GM12878 (cell line): Measurements from ENCODE around the gene HACD3. TPM values are rescaled to one million over a fixed set of nuclear protein-coding genes. Genes with fewer than 3 reads are reported as not detected.
"Not testable (repeated sequence)": the region's sequence is repeated elsewhere in the genome, so short reads cannot be mapped to it uniquely, and the experiment has no call there.

Source experiments
- ATAC-seq: fragments of 200-7000 bp; cut with Tn5 transposase; 3 replicates; pipeline ENCODE4 v1.9.1; 2020; ENCODE audit warnings: mild to moderate bottlenecking, moderate library complexity
- BruUV-seq: library from RNA; stranded (reverse); fragments of 400-500 nt; replicated peaks from 2 replicates; lab custom pipeline; 2021; lab: Mats Ljungman, UMichigan
- CTCF ChIA-PET: fragments of 300-600 bp; sonication (Branson Sonifier 250); formaldehyde crosslinking; extraction: SDS; loops from one replicate; lab custom pipeline; 2021; ENCODE audit warnings: inconsistent platforms; lab: Yijun Ruan, JAX
- POLR2A ChIA-PET: fragments of 350-600 bp; formaldehyde crosslinking; extraction: SDS; loops from one replicate; lab custom pipeline; 2021; ENCODE audit warnings: inconsistent platforms; lab: Charles Lee
- RAD21 ChIA-PET: fragments of 300-600 bp; sonication (Branson Sonifier 250); formaldehyde crosslinking; loops from one replicate; lab custom pipeline; 2023; ENCODE audit warnings: antibody characterized with exemption; ENCODE audit not compliant: unreplicated experiment; lab: Charles Lee
- SMC1A ChIA-PET: fragments of 300-600 bp; sonication (Branson Sonifier 250); formaldehyde crosslinking; loops from one replicate; lab custom pipeline; 2023; ENCODE audit not compliant: unreplicated experiment, uncharacterized antibody; lab: Charles Lee
- DNase-seq: peaks from one replicate; pipeline ENCODE4 v3.0.0-alpha.2; 2011; ENCODE audit warnings: low read depth, low spot score
- FAIRE-seq: peaks from 3 replicates; lab custom pipeline; 2011; peaks lifted over from hg19 to GRCh38; lab: Jason Lieb, UNC
- H2AFZ ChIP-seq: 2 replicates; pipeline ENCODE4 v1.6.0; 2011; ENCODE audit warnings: low read depth, low read length, control low read depth; ENCODE audit not compliant: control insufficient read depth
- H3K27ac ChIP-seq: 2 replicates; pipeline ENCODE4 v1.5.1; 2011; ENCODE audit warnings: control low read depth; ENCODE audit not compliant: control insufficient read depth, insufficient read depth
- H3K27me3 ChIP-seq, 2 experiments: replicated peaks in 1 of 2; 2 replicates each; pipeline versions ENCODE4 v1.6.0 to v1.6.1; 2011; ENCODE audit warnings: low read length in 1 of 2; ENCODE audit not compliant: control insufficient read depth in 2 of 2, insufficient read depth in 2 of 2
- H3K36me3 ChIP-seq, 2 experiments: 2 replicates each; pipeline ENCODE4 v1.5.1; 2011; ENCODE audit warnings: low read length in 1 of 2; ENCODE audit not compliant: control insufficient read depth in 2 of 2, insufficient read depth in 2 of 2
- H3K4me1 ChIP-seq: 2 replicates; pipeline ENCODE4 v1.6.1; 2011; ENCODE audit warnings: mild to moderate bottlenecking, low read length, moderate library complexity, mixed read lengths; ENCODE audit not compliant: control insufficient read depth, insufficient read depth
- H3K4me2 ChIP-seq: 2 replicates; pipeline ENCODE4 v1.6.0; 2011; ENCODE audit warnings: control low read depth; ENCODE audit not compliant: control insufficient read depth, insufficient read depth
- H3K4me3 ChIP-seq: fragments of 200-600 bp; sonication (generic); 2 replicates; pipeline ENCODE4 v1.5.1; 2016
- H3K79me2 ChIP-seq: 2 replicates; pipeline ENCODE4 v1.6.0; 2011; ENCODE audit warnings: low read length; ENCODE audit not compliant: control insufficient read depth, insufficient read depth
- H3K9ac ChIP-seq: 2 replicates; pipeline ENCODE4 v1.8.0; 2011; ENCODE audit warnings: low read length, control low read depth, mixed read lengths; ENCODE audit not compliant: control insufficient read depth, insufficient read depth
- H3K9me3 ChIP-seq: replicated peaks from 3 replicates; pipeline ENCODE4 v1.5.1; 2011; ENCODE audit warnings: mild to moderate bottlenecking, low read length; ENCODE audit not compliant: control insufficient read depth, insufficient read depth
- H4K20me1 ChIP-seq: 2 replicates; pipeline ENCODE4 v1.6.0; 2011; ENCODE audit not compliant: control insufficient read depth, insufficient read depth
- POLR2A ChIP-seq: IDR thresholded peaks from 2 replicates; pipeline ENCODE4 v1.6.1; 2011; ENCODE audit warnings: low read depth, mild to moderate bottlenecking, low read length
- SUPT20H ChIP-seq: IDR thresholded peaks from 2 replicates; pipeline ENCODE4 v1.6.1; 2011; ENCODE audit warnings: low read depth, mild to moderate bottlenecking, low read length, moderate library complexity, borderline replicate concordance; ENCODE audit not compliant: control insufficient read depth
- ZNF274 ChIP-seq: IDR thresholded peaks from one replicate; pipeline ENCODE4 v1.8.0; 2011; ENCODE audit not compliant: insufficient read length, insufficient read depth
- WGBS: methylation state at CpG from one replicate; pipeline ENCODE4 v1.1.6; 2016; ENCODE audit warnings: low lambda C conversion rate; ENCODE audit not compliant: insufficient replicate concordance, insufficient coverage; ENCODE audit errors: missing lambda C conversion rate; 5-methylcytosine and 5-hydroxymethylcytosine counted together
- in situ Hi-C: fragments of 300-500 bp; cut with MboI; formaldehyde crosslinking; loops from 9 replicates; pipeline ENCODE4 v1.14.3; 2018; ENCODE audit warnings: mixed read lengths
- intact Hi-C: fragments of 100-400 bp; cut with micrococcal nuclease; formaldehyde crosslinking; loops from one replicate; pipeline ENCODE4 v1.14.2; 2022; ENCODE audit not compliant: unreplicated experiment
- polyA plus RNA-seq, 11 experiments: library from polyadenylated mRNA; depleted of rRNA in 4 of 11; unstranded in 6 of 11; stranded (reverse) in 5 of 11; fragments of >200 nt; fragmentation: Nextera tagmentation in 4 of 11; fragmentation: Illumina TruSeq in 1 of 11; extraction: Ambion mirVana in 4 of 11; extraction: Trizol in 1 of 11; gene quantifications; 1 replicate in 1 of 11; 2 replicates in 10 of 11; pipeline versions ENCODE4 v1.2.1 to v1.2.3, GENCODE V29; 2011 to 2016; ENCODE audit warnings: inconsistent platforms in 2 of 11, missing spikeins in 2 of 11, low read depth in 1 of 11
- total RNA-seq, 4 experiments: library from RNA; depleted of rRNA in 3 of 4; stranded (reverse); fragments of >200 nt in 3 of 4; fragmentation: Illumina TruSeq in 1 of 4; extraction: Trizol in 1 of 4; gene quantifications; 2 replicates each; pipeline versions ENCODE4 v1.2.1 to v1.2.3, GENCODE V29; 2013 to 2021
- TF ChIP-seq, protein P1 (sequence below): fragments of 450-650 bp; IDR thresholded peaks from 2 replicates; pipeline ENCODE4 v1.6.1; 2017; ENCODE audit warnings: mild to moderate bottlenecking

HACD3 gene
- total and polyA plus RNA-seq, 10 of the 15 experiments (the other 5 are each of a cell fraction or from before 2014, with no cell fraction given) = 25.9 to 75.8 (median 48.3) TPM

DNA sequence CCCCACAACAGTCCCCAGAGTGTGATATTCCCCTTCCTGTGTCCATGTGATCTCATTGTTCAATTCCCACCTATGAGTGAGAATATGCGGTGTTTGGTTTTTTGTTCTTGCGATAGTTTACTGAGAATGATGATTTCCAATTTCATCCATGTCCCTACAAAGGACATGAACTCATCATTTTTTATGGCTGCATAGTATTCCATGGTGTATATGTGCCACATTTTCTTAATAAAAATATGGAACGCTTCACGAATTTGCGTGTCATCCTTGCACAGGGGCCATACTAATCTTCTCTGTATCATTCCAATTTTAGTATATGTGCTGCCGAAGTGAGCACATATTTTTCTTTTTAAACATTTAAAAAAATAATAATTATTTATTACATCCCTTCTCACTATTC is 22.6 kb downstream of the HACD3 start:
- H3K9ac ChIP-seq, H3K4me1 ChIP-seq, SMC1A ChIA-PET, intact Hi-C loops, H2AFZ ChIP-seq, H3K36me3 ChIP-seq, H3K27me3 ChIP-seq, H4K20me1 ChIP-seq, in situ Hi-C loops, DNase-seq, CTCF ChIA-PET, BruUV-seq, H3K9me3 ChIP-seq, H3K4me2 ChIP-seq, FAIRE-seq, H3K27ac ChIP-seq, H3K79me2 ChIP-seq, POLR2A ChIA-PET, ATAC-seq, H3K4me3 ChIP-seq, RAD21 ChIA-PET: not testable (repeated sequence)
- WGBS = 98% methylated on average over 4 of the region's 6 CpGs

DNA sequence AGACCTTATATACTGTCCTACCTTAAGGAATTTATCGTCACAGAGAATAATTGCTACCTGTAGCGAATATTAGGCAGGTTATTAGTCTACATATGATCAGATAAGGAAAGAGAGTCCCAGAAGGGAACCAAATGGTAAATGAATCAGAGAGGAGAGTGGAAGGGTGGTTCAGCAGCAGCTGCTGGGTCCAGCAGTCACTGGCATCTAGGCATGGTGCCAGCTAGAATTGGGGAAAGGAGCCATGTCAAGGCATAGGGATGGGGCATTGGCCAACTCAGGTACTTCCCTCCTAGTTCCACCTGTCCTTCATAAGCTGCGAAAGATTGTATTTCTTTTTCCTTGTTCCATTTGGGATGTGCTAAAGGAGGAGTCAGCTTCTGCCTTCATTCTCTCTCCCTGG is 23.4 kb downstream of the HACD3 start:
- BruUV-seq = no TSS peak
- in situ Hi-C loops = no loop called here
- Histone ChIP-seq H3K4me3 (no peak overlapping the region), H2AFZ (no peak overlapping the region), H3K9ac (no peak overlapping the region), H3K27me3 (no peaks in the 10 kb centered on the region), H3K27ac (no peak overlapping the region), H3K4me1 (no peaks in the 10 kb centered on the region; the same call in 1 of the 2 replicates), H3K79me2 (no peaks in the 10 kb centered on the region), H3K4me2 (no peak overlapping the region), H3K9me3 (no peaks in the 10 kb centered on the region), H4K20me1 (no peaks in the 10 kb centered on the region), H3K36me3 (peaks cover 8% of the 10 kb centered on the region in 2 experiments)
- intact Hi-C loops = no loop called here
- ATAC-seq = no peak
- CTCF ChIA-PET = no interaction called here
- FAIRE-seq = no peak
- DNase-seq = no peak
- 100% methylated on average over 3 of the region's 3 CpGs for WGBS
- SMC1A ChIA-PET = no interaction called here
- TF ChIP-seq, protein P1, sequence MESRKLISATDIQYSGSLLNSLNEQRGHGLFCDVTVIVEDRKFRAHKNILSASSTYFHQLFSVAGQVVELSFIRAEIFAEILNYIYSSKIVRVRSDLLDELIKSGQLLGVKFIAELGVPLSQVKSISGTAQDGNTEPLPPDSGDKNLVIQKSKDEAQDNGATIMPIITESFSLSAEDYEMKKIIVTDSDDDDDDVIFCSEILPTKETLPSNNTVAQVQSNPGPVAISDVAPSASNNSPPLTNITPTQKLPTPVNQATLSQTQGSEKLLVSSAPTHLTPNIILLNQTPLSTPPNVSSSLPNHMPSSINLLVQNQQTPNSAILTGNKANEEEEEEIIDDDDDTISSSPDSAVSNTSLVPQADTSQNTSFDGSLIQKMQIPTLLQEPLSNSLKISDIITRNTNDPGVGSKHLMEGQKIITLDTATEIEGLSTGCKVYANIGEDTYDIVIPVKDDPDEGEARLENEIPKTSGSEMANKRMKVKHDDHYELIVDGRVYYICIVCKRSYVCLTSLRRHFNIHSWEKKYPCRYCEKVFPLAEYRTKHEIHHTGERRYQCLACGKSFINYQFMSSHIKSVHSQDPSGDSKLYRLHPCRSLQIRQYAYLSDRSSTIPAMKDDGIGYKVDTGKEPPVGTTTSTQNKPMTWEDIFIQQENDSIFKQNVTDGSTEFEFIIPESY = no peak
- no peak for TF ChIP-seq POLR2A
- no peak for TF ChIP-seq ZNF274
- no peak for TF ChIP-seq SUPT20H
- POLR2A ChIA-PET = no interaction called here
- RAD21 ChIA-PET = no interaction called here
